PC-9 (cell line): ENCODE measurements around the gene MAPKAP1.

Experiments used
- CTCF ChIP-seq: fragments of 200-600 bp; sonication (generic); conservative IDR thresholded peaks from 2 replicates; pipeline ENCODE4 v1.6.1; 2017; ENCODE audit warnings: mixed run types, antibody characterized with exemption, mild to moderate bottlenecking, moderate library complexity
- EZH2 ChIP-seq: fragments of 200-600 bp; sonication (generic); IDR thresholded peaks from 2 replicates; pipeline ENCODE4 v1.8.0; 2017; ENCODE audit warnings: antibody characterized with exemption, low read depth

DNA sequence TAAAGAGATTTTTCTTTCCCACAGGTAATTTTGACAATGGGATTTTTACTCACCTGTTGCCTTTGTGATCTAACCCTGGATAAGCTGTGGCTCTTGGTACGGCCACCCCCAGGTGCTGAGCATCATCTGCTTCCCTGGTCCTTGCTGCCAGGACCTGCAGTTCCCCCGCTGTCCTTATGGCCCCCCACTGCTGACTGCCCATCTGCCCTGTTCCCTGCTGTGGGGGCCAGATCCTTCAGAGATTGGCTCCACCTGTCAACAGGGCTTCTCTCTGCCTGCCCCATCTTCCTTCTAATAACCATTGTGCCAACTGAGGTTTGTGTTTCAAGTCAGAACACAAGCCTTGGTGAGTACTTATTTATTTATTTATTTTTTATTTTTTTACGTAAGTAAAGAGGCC, 183.3 kb downstream of the MAPKAP1 start:
- TF ChIP-seq CTCF (no peak), EZH2 (no peak)
